BLaER1 treated with 17β-estradiol and CSF1 and Interleukin-3, amounts not matched to agents 10 nM and 100 nM (cell line): ENCODE data around the gene SPIN1.
A peak's percentile ranks its signal among the peaks of the same experiment; 100 is the strongest.

ENCODE experiments used
- H3K27ac ChIP-seq, 11 experiments: shearing (Covaris generic); formaldehyde crosslinking; 2 replicates each; pipeline ENCODE4 v1.8.1; 2022
- H3K27me3 ChIP-seq, 11 experiments: shearing (Covaris generic); formaldehyde crosslinking; 2 replicates each; pipeline ENCODE4 v1.8.1; 2022
- H3K36me3 ChIP-seq, 11 experiments: shearing (Covaris generic); formaldehyde crosslinking; 2 replicates each; pipeline ENCODE4 v1.8.1; 2022
- H3K4me1 ChIP-seq, 10 experiments: shearing (Covaris generic); formaldehyde crosslinking; 2 replicates each; pipeline ENCODE4 v1.8.1; 2022
- H3K4me2 ChIP-seq, 11 experiments: shearing (Covaris generic); formaldehyde crosslinking; 2 replicates each; pipeline ENCODE4 v1.8.1; 2022
- H3K4me3 ChIP-seq, 10 experiments: shearing (Covaris generic); formaldehyde crosslinking; 2 replicates each; pipeline ENCODE4 v1.8.1; 2022
- H3K9ac ChIP-seq, 11 experiments: shearing (Covaris generic); formaldehyde crosslinking; 2 replicates each; pipeline ENCODE4 v1.8.1; 2022
- H3K9me3 ChIP-seq, 11 experiments: shearing (Covaris generic); formaldehyde crosslinking; replicated peaks in 1 of 11; 2 replicates each; pipeline ENCODE4 v1.8.1; 2022
- H4K20me1 ChIP-seq, 11 experiments: shearing (Covaris generic); formaldehyde crosslinking; 2 replicates each; pipeline ENCODE4 v1.8.1; 2022
- Cebpa-rat ChIP-seq, 11 experiments: shearing (Covaris generic); IDR thresholded peaks; 2 replicates each; pipeline ENCODE4 v1.8.1; 2022

Gene SPIN1

GRCh38 chr9:88414298-88414697 is 26.1 kb downstream of the SPIN1 start:
- Histone ChIP-seq H3K4me2 (no peak overlapping the region), H3K4me3 (peak overlapping the region in 2 of 10 experiments; percentile 10 to 18; a peak in 1 of 20 replicates), H3K4me1 (peaks cover 0 to 3% (median 0%) of the 10 kb centered on the region in 10 experiments; a peak in 2 of 20 replicates), H3K27me3 (no peaks in the 10 kb centered on the region), H3K27ac (no peak overlapping the region), H3K9ac (no peak overlapping the region), H3K36me3 (peaks cover 87 to 100% (median 100%) of the 10 kb centered on the region in 11 experiments), H3K9me3 (peaks cover 94 to 100% (median 100%) of the 10 kb centered on the region in 11 experiments), H4K20me1 (peaks cover 0 to 87% (median 33%) of the 10 kb centered on the region in 11 experiments; a peak in 11 of 22 replicates)
- TF ChIP-seq Cebpa-rat (IDR thresholded peaks at IDR 0.05) = no peak

DNA sequence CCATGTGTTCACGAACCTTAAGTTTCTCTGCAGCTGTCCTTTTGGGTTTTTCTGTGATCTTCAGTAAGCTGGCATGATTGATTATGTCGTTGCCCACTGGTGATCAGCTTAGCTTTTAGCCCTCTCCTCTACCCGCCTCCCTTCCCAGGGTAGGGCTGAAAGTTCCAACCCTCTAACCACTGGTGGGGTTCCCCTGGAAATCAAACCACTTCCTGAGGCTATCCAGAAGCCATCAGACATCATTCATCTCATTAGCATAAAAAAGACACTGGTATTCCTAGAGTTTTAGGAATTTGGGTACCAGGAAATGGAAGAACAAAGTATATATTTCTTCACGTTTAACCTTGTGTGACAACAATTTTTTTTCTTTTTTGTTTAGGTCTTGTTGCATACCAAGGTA is 29.8 kb downstream of the SPIN1 start:
- no peaks in the 10 kb centered on the region for H3K27me3 ChIP-seq
- peaks cover 0 to 3% (median 0%) of the 10 kb centered on the region in 10 experiments; a peak in 2 of 20 replicates for H3K4me1 ChIP-seq
- H3K9ac ChIP-seq = no peak overlapping the region
- no peak for TF ChIP-seq Cebpa-rat (IDR thresholded peaks at IDR 0.05)
- peak overlapping the region in 2 of 10 experiments; percentile 16 to 28; a peak in 3 of 20 replicates for H3K4me3 ChIP-seq
- H3K9me3 ChIP-seq = peaks cover 86 to 100% (median 92%) of the 10 kb centered on the region in 11 experiments
- H4K20me1 ChIP-seq = peaks cover 0 to 87% (median 19%) of the 10 kb centered on the region in 11 experiments; a peak in 12 of 22 replicates
- no peak overlapping the region; a peak in 1 of 22 replicates for H3K4me2 ChIP-seq
- H3K27ac ChIP-seq = no peak overlapping the region
- peaks cover 97 to 100% (median 99%) of the 10 kb centered on the region in 11 experiments for H3K36me3 ChIP-seq

GRCh38 chr9:88418715-88419540 is 30.7 kb downstream of the SPIN1 start:
- Histone ChIP-seq H4K20me1 (peaks cover 0 to 87% (median 27%) of the 10 kb centered on the region in 11 experiments; a peak in 17 of 22 replicates), H3K9me3 (peaks cover 77 to 100% (median 83%) of the 10 kb centered on the region in 11 experiments), H3K27ac (no peak overlapping the region), H3K4me2 (no peak overlapping the region), H3K4me3 (peak overlapping the region in 3 of 10 experiments; percentile 6 to 28 (median 27); a peak in 6 of 20 replicates), H3K27me3 (no peaks in the 10 kb centered on the region), H3K36me3 (peaks cover 96 to 100% (median 99%) of the 10 kb centered on the region in 11 experiments), H3K4me1 (peaks cover 0 to 3% (median 0%) of the 10 kb centered on the region in 10 experiments; a peak in 2 of 20 replicates), H3K9ac (no peak overlapping the region)
- no peak for TF ChIP-seq Cebpa-rat (IDR thresholded peaks at IDR 0.05)

DNA sequence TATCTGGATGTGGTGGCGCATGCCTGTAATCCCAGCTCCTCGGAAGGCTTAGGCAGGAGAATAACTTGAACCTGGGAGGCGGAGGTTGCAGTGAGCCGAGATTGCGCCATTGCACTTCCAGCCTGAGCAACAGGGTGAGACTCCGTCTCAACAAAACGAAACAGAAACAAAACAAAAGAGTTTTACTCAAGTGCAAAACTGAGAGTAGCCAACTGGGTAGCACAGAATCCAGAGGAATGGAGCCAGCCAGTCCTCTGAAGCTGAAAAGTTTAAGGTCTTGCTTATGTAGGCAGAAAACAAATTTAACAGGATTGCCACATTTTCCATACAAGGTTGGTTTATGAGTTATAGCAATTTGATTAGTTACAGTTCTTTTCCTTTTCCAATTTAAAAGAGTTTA is 32.0 kb downstream of the SPIN1 start:
- Histone ChIP-seq H3K27me3 (no peaks in the 10 kb centered on the region), H3K36me3 (peaks cover 88 to 100% (median 99%) of the 10 kb centered on the region in 11 experiments), H3K4me1 (peaks cover 0 to 7% (median 0%) of the 10 kb centered on the region in 10 experiments; a peak in 5 of 20 replicates), H3K4me3 (peak overlapping the region in 2 of 10 experiments; percentile 1 to 27; a peak in 2 of 20 replicates), H3K4me2 (no peak overlapping the region), H3K9ac (no peak overlapping the region), H4K20me1 (peaks cover 6 to 87% (median 30%) of the 10 kb centered on the region in 11 experiments; a peak in 19 of 22 replicates), H3K9me3 (peaks cover 64 to 88% (median 70%) of the 10 kb centered on the region in 11 experiments), H3K27ac (no peak overlapping the region)
- peak in 2 of 11 experiments; percentile 36 to 43; a peak in 1 of 22 replicates for TF ChIP-seq Cebpa-rat (IDR thresholded peaks at IDR 0.05)

DNA sequence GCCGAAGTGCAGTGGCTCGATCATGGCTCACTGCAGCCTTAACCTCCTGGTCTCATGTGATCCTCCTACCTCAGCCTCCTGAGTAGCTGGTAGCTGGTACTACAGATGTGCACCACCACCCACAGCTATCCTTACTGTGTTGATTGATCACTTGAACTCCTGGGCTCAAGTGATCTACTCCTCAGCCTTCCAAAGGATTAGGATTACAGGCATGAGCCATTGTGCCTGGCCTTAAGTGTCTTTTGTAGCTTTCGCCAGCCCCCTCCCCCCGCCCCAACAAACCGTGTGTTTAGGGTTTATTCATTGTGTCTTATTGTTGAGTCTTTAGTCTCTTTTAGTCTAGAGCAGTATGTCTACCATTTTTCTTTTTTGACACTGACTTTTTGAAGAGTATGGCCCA is 33.1 kb downstream of the SPIN1 start:
- Histone ChIP-seq H3K27ac (no peak overlapping the region), H3K9ac (no peak overlapping the region), H3K9me3 (peaks cover 53 to 77% (median 59%) of the 10 kb centered on the region in 11 experiments), H3K36me3 (peaks cover 83 to 100% (median 98%) of the 10 kb centered on the region in 11 experiments), H3K4me1 (peaks cover 0 to 13% (median 3%) of the 10 kb centered on the region in 10 experiments; a peak in 5 of 20 replicates), H3K4me2 (no peak overlapping the region), H3K27me3 (no peaks in the 10 kb centered on the region), H4K20me1 (peaks cover 17 to 88% (median 41%) of the 10 kb centered on the region in 11 experiments; a peak in 19 of 22 replicates), H3K4me3 (no peak overlapping the region)
- no peak for TF ChIP-seq Cebpa-rat (IDR thresholded peaks at IDR 0.05)

DNA sequence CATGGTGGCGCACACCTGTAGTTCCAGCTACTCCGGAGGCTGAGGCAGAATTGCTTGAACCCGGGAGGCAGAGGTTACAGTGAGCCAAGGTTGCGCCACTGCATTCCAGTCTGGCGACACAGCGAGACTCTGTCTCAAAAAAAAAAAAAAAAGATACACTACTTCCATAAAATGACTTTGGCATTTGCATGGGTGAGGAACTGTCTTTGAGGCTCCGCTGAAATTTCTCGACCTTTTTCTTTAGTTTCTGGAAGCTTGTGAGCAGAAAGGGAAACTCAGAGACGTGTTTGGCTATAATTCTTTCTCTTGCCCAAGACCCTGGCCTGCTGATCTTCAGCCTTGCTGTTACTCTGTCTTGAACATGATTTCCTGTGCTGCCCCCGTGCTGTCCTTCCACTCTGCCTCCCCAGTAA is 37.3 kb downstream of the SPIN1 start:
- Histone ChIP-seq H3K9me3 (peaks cover 11 to 35% (median 17%) of the 10 kb centered on the region in 11 experiments), H4K20me1 (peaks cover 47 to 98% (median 77%) of the 10 kb centered on the region in 11 experiments; a peak in 20 of 22 replicates), H3K4me2 (peak overlapping the region in 1 of 11 experiments; percentile 0; a peak in 2 of 22 replicates), H3K27me3 (no peaks in the 10 kb centered on the region), H3K4me1 (peaks cover 0 to 13% (median 3%) of the 10 kb centered on the region in 10 experiments; a peak in 5 of 20 replicates), H3K4me3 (no peak overlapping the region), H3K27ac (no peak overlapping the region), H3K36me3 (peaks cover 72 to 99% (median 96%) of the 10 kb centered on the region in 11 experiments), H3K9ac (no peak overlapping the region)
- no peak for TF ChIP-seq Cebpa-rat (IDR thresholded peaks at IDR 0.05)

DNA sequence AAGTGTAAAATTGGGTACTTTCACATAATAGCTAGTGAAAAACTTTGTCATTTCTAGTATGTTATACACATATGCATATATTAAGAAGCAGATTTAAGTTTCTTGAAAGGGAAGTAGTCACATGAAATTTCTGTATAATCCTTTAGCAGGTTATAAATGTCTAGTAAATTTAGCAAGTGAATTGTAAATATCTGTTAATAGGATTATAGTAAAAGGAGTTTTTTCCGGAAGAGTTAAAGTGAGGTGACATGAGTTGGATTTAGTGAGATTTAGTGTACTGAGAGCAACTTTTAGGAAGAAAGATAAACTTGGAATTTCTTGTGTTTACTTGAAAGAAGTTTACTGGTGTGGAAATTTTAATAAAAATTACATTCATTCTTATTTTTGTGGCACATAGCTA is 38.4 kb downstream of the SPIN1 start:
- H3K4me1 ChIP-seq = peaks cover 0 to 13% (median 3%) of the 10 kb centered on the region in 10 experiments; a peak in 5 of 20 replicates
- no peak overlapping the region for H3K9ac ChIP-seq
- H3K4me2 ChIP-seq = no peak overlapping the region
- TF ChIP-seq Cebpa-rat (IDR thresholded peaks at IDR 0.05) = no peak
- H3K27me3 ChIP-seq = no peaks in the 10 kb centered on the region
- H3K27ac ChIP-seq = no peak overlapping the region
- peaks cover 70 to 99% (median 96%) of the 10 kb centered on the region in 11 experiments for H3K36me3 ChIP-seq
- no peak overlapping the region for H3K4me3 ChIP-seq
- peaks cover 48 to 98% (median 83%) of the 10 kb centered on the region in 11 experiments; a peak in 20 of 22 replicates for H4K20me1 ChIP-seq
- H3K9me3 ChIP-seq = peaks cover 0 to 24% (median 6%) of the 10 kb centered on the region in 11 experiments; a peak in 18 of 22 replicates

GRCh38 chr9:88429595-88430430 is 41.6 kb downstream of the SPIN1 start:
- no peak overlapping the region for H3K4me2 ChIP-seq
- peaks cover 38 to 94% (median 80%) of the 10 kb centered on the region in 11 experiments; a peak in 20 of 22 replicates for H4K20me1 ChIP-seq

More at GRCh38 chr9:88429595-88430430, 41.6 kb downstream of the SPIN1 start:
- peaks cover 0 to 11% (median 3%) of the 10 kb centered on the region in 10 experiments; a peak in 5 of 20 replicates for H3K4me1 ChIP-seq
- H3K27ac ChIP-seq = no peak overlapping the region
- peaks cover 0 to 12% (median 0%) of the 10 kb centered on the region in 11 experiments; a peak in 6 of 22 replicates for H3K9me3 ChIP-seq
- TF ChIP-seq Cebpa-rat (IDR thresholded peaks at IDR 0.05) = no peak
- peaks cover 73 to 98% (median 94%) of the 10 kb centered on the region in 11 experiments for H3K36me3 ChIP-seq
- H3K27me3 ChIP-seq = no peaks in the 10 kb centered on the region
- H3K4me3 ChIP-seq = no peak overlapping the region
- no peak overlapping the region for H3K9ac ChIP-seq
